AML-193 (cell line): ENCODE measurements around the gene RSAD2.
A peak's percentile ranks its signal among the peaks of the same experiment; 100 is the strongest.

Experiments used
- DNase-seq, 2 experiments: peaks; one replicate each; lab custom pipeline; 2025; lab: John Stamatoyannopoulos, UW

The RSAD2 gene

DNA sequence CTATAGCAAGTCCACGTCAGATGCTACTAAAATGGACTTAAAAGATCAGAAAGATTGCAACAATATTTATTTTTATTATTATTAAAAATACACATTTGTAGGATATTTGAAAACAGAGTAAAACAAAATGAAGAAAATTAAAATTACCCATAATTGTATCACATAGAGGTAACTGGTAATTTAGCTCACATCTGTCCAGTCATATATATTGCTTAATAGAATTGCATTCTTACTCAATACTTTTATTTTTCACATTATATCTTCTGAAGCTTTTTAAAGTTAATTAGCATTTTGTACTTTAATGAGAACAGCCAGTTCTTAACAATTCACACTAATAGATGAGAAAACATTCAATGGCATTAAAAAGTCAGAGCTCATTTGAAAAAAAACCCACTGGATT is 28.1 kb downstream of the RSAD2 start:
- DNase-seq: no peak

DNA sequence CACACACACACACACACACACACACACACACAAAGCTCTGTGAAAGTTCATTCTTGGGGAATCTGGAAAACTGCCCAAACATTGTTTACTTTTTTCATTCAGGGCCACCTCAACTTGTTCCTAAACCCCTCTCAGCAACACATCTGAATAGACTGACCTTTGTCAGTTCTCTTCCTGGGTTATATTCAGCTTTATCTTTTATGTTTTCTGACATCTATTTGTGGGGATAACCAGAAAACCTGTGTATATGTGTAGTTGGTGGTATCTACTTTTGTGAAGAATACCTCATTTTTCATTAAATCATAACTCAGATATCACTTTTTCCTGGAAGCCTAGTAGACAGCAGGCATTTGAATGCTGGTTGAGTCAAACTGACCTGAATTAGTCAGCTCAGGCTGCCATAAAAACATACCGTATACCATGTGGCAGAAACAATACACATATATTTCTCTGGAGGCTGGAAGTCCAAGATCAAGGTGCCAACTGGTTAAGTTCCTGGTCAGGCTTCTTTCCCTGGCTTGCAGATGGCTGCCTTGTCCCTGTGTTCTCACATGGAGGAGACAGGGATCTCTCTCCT is 28.7 kb downstream of the RSAD2 start:
- no peak for DNase-seq

- no peak for DNase-seq
Measured at GRCh38 chr2:6908291-6908690, 30.7 kb downstream of the RSAD2 start.

GRCh38 chr2:6909431-6910385 is 32.1 kb downstream of the RSAD2 start:
- peak; percentile 43 to 52 for DNase-seq

- no peak for DNase-seq
Measured at GRCh38 chr2:6911721-6912120, 34.1 kb downstream of the RSAD2 start.

DNA sequence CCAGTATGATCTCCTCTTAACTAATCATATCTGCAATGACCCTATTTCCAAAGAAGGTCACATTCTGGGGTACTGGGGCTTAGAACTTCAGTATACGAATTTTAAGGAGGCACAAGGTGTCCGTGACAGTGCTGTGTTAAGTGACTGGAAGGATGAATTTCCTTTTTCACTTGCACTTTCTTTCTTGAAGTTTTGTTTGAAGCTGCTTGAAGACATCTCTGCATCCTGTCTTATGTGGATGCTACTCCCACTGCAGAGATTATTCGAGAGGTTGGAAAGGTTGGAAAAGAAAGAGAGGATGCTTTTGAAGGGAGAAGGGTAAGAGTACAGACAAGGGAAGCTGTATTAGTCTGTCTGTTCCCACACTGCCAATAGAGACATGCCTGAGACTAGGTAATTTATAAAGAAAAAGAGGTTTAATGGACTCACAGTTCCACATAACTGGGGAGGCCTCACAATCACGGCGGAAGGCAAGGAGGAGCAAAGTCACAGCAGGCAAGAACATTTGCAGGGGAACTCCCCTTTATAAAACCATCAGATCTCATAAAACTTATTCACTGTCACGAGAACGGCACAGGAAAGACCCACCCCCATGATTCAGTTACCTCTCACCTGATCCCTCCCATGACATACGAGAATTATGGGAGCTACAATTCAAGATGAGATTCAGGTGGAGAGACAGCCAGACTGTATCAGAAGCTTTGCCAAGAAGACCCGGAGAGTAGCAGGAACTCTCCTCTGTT is 36.0 kb downstream of the RSAD2 start:
- no peak for DNase-seq

GRCh38 chr2:6914828-6915227 is 37.3 kb downstream of the RSAD2 start:
- DNase-seq: no peak

DNA sequence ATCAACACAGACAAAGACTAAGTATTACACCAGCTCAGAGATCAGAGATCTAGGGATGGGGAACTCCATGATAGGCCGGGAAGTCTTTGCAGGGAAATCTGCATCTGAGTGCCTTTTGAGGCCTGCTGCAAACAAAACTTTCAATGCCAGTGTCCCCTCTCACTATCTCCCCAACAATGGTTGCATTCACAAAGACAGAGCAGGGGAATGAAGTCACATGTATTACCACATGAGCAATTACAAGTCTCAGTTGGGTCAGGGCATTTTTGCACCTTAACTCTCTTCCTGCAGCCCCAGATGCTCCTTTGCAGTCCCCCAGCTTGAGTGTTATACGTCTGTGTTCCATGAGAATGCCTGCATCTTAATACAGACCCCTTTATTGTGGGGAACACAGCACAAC is 37.8 kb downstream of the RSAD2 start:
- no peak for DNase-seq

DNA sequence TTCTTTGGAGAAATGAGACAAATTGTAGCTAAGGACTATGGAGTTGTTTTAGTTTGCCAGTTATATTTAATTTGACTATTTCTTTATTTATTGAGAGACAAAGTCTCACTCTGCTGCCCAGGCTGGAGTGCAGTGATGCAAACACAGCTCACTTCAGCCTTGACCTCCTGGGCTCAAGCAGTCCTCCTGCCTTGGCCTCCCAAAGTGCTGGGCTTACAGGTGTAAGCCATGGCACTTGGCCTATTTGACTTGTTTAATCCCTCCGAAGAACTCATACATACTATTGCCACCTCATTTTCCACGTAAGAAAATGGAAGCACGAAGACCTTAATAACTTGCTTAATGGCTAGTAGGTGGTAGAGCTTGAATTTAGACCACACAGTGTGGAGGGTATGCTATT is 38.6 kb downstream of the RSAD2 start:
- no peak for DNase-seq

GRCh38 chr2:6916736-6917070 is 39.1 kb downstream of the RSAD2 start:
- no peak for DNase-seq

DNA sequence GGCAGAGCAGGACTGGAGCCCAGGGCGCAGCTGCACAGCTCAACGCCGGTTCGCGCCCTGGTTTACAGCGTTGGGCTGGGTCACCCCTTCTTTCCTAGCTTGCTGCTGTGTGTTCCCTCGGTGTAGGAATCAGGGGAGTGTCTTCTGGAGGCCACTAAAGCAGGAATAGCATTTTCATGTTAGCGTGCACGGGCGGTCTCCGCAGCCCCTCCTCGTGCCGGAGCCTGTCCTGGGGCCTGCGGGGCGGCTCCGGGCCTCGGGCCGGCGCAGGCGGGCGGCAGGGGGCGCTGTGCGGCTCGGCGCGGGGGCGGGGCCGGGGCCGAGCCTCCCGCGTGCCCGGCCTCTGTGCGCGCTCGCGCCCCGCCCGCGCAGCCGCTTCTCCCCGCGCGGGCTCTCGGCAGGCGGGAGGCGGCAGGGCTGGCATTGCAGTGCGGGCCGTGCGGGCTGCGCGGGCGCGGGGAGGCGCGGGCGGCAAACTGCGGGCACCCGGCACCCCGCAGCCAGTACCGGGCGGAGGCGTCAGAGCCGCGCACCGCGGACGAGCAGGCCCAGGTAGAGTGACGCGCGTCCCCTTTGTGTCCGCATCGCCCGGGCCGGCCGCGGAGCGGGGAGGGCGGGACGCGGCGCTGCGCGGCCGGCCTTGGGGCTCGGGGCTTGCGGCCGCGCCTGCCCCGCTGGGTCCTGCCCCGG is 39.6 kb downstream of the RSAD2 start, which contains the start of gene RNF144A:
RNF144A (plus strand) TSS at position 342 of the 690 bp plus-strand sequence. CDS start 79,515 bp downstream, outside the sequence.
- peak; percentile 29 to 48 for DNase-seq

DNA sequence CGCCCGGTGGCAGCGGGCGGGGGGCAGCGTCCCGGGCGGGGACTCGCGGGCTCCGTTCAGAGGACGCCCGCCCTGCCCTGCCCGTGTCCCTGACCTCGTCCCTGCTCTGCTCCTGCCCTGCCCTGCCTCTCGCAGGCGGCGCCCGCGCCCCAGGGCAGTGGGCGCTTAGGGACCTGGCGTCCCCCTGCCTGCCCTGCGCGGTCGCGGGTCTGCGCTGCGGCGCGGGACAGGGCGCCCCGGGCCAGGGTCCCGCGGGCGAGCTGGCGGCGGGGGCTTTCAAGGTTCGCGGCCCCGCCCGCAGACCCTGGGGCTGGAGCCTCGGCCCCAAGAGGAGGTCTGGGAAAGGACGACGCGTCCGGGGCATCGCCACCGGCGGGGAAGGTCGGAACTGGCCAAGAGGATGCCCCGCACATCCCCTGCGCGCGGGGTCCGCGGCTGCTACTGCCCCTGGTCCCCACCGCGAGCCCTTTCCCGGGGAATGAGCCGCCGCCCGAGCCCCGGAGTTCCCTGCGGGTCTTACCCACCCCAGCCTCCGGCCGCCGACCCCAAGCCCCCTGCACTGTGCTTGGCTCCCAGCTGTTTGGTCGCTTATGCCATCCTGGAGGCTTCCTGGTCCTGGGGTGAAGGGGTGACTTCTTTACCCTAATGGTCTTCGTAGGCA is 40.3 kb downstream of the RSAD2 start:
- DNase-seq: no peak

DNA sequence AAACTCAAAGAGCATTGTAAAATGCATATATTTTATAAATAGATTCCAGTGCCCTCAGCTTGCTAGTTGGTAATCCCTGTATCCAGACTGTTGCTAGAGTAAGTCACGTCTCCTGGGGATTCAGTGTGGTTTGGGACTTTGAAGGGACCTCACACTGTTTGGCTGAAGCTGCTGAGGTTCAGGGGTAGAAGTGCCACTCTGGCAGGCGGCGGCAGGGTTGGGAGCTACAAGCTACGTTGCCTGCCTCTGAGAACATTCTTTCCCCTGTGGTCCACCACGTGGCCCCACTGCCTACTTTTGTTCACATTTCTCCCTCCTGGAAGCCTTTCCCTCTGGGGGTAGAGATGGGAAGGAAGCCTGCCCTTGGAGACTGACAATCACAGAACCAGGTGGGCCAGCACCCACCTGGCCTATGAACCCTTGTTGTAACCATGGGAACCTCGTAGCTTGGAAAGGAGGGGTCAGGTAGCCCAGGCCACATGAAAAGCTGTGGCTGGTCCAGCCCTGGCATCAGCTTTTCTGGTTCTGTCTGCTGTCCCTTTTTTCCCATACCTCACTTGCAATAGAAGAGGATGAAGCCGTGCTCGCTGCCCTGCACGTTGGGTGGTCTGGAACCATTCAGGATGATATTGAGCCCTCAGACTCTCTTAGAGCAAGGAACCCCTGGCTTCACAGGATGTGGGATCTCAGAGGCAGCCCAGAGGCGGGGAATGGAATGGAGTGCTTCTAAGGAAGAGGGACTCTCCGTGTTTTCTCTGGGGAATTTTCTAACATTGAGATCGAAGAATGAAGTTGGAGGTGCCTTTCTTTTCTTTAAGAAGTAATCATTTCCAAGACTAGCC is 42.5 kb downstream of the RSAD2 start:
- no peak for DNase-seq

DNA sequence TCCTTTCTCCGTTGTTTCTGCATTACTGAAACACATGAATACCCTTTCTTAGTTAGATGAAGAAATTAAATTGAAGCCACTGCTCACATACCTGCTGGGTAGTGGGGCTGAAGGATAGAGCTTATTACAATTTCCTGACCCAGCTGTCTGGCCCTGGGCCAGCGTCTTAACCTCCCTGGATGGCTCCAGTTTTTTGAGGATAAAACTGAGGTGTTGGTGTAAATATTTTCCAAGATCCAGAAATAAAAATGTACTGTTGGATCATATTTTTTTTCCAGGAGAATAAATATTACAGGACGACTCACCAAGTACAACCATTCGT is 43.1 kb downstream of the RSAD2 start:
- no peak for DNase-seq

GRCh38 chr2:6921321-6921922 is 43.8 kb downstream of the RSAD2 start:
- DNase-seq: no peak

- no peak for DNase-seq
Measured at GRCh38 chr2:6922201-6922656, 44.7 kb downstream of the RSAD2 start.

- DNase-seq: no peak
Measured at GRCh38 chr2:6923319-6923718, 45.7 kb downstream of the RSAD2 start.

DNA sequence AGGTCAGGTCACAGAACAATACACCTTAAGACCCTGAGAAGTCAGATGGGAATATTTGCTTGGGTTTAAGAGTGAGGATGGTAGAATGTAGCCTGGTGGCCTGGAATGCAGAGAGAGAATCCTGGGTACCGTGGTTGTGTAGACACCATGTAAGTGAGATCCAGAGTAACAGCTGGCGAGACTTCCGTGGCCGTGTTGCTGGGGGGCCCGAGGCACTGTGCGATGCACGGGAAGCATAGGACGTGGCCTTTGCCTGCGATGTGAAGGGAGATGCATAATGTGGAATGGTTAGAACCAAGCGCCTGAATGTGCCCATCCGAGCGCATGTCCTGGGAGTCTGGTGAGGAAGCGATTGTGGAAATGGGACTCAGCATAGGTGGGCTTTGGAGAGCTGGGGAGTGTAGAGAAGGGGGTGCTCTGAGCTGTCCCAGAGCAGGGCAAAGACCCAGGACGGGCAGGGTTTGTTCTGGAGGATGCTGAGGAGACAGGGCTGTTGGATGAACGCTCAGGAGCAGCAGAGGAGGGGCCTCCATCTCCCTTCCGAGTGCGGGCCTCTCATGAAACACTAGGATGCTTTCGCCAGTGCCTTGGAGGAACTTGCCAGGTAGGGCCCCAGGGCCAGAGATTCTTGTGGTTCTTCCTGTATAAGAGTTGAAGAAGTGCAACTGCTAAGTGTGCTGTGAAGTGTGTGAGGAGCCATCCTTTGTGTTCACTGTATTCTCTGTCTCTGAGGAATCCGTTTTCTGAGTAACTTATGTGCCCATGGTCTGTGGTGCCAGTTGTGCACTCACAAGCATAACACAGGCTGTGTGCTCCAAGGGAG is 46.7 kb downstream of the RSAD2 start:
- no peak for DNase-seq

- no peak for DNase-seq
Measured at GRCh38 chr2:6924924-6925409, 47.4 kb downstream of the RSAD2 start.
